ENCODE measurements around the gene ARF4. TPM values are rescaled to one million over a fixed set of nuclear protein-coding genes. Genes with fewer than 3 reads are reported as not detected.
"Not testable (repeated sequence)": the region's sequence is repeated elsewhere in the genome, so short reads cannot be mapped to it uniquely, and the experiment has no call there.

ARF4 gene
- polyA plus RNA-seq (2013, experiment 1 of 2) = 142 TPM
- 144 TPM for polyA plus RNA-seq (2013, experiment 2 of 2)

GRCh38 chr3:57597127-57597923 is at the start of gene ARF4:
Gene ARF4 (minus strand): TSS chr3:57597344. CDS start chr3:57597140, 204 bp downstream.
- Histone ChIP-seq H3K9me3 (ENCODE audit: insufficient read depth, low read depth, low read length) (no peaks in the 10 kb centered on the region), H3K27ac (ENCODE audit: low read depth, low read length) (peak within 1 kb of the TSS; percentile 99), H3K4me1 (ENCODE audit: insufficient read depth, low read length) (peaks cover 16% of the 10 kb centered on the region), H3K9ac (ENCODE audit: low read depth, low read length) (peak within 1 kb of the TSS; percentile 98), H3K36me3 (ENCODE audit: insufficient read depth, low read length) (peaks cover 27% of the 10 kb centered on the region), H3K4me3 (ENCODE audit: low read length) (peak within 1 kb of the TSS; percentile 88), H3K27me3 (ENCODE audit: insufficient read depth, low read length) (no peaks in the 10 kb centered on the region)
- WGBS = under 1% methylated on average over 67 of the region's 67 CpGs

- 100% methylated on average over 1 of the region's 2 CpGs for WGBS
- H3K4me1 ChIP-seq (ENCODE audit: insufficient read depth, low read length) = no peaks in the 10 kb centered on the region
- no peaks in the 10 kb centered on the region for H3K27me3 ChIP-seq (ENCODE audit: insufficient read depth, low read length)
- H3K27ac ChIP-seq (ENCODE audit: low read depth, low read length) = no peak overlapping the region
- H3K9me3 ChIP-seq (ENCODE audit: insufficient read depth, low read depth, low read length) = no peaks in the 10 kb centered on the region; the same call in 1 of the 2 replicates
- no peak overlapping the region for H3K4me3 ChIP-seq (ENCODE audit: low read length)
- H3K9ac ChIP-seq (ENCODE audit: low read depth, low read length) = no peak overlapping the region
- H3K36me3 ChIP-seq (ENCODE audit: insufficient read depth, low read length) = peaks cover 31% of the 10 kb centered on the region
These were observed 49.6 kb upstream of the ARF4 start for GRCh38 chr3:57646723-57647122.

GRCh38 chr3:57644740-57645139 is 47.6 kb upstream of the ARF4 start:
- Histone ChIP-seq H3K9ac (ENCODE audit: low read depth, low read length) (no peak overlapping the region), H3K27me3 (ENCODE audit: insufficient read depth, low read length) (no peaks in the 10 kb centered on the region), H3K36me3 (ENCODE audit: insufficient read depth, low read length) (peaks cover 33% of the 10 kb centered on the region), H3K27ac (ENCODE audit: low read depth, low read length) (no peak overlapping the region), H3K9me3 (ENCODE audit: insufficient read depth, low read depth, low read length) (no peaks in the 10 kb centered on the region; the same call in 1 of the 2 replicates), H3K4me1 (ENCODE audit: insufficient read depth, low read length) (no peaks in the 10 kb centered on the region), H3K4me3 (ENCODE audit: low read length) (no peak overlapping the region)
- 94% methylated on average over 4 of the region's 4 CpGs for WGBS

- Histone ChIP-seq H3K27ac (ENCODE audit: low read depth, low read length) (no peak overlapping the region), H3K4me3 (ENCODE audit: low read length) (no peak overlapping the region), H3K4me1 (ENCODE audit: insufficient read depth, low read length) (no peaks in the 10 kb centered on the region), H3K9me3 (ENCODE audit: insufficient read depth, low read depth, low read length) (no peaks in the 10 kb centered on the region), H3K36me3 (ENCODE audit: insufficient read depth, low read length) (peaks cover 65% of the 10 kb centered on the region), H3K9ac (ENCODE audit: low read depth, low read length) (no peak overlapping the region), H3K27me3 (ENCODE audit: insufficient read depth, low read length) (no peaks in the 10 kb centered on the region)
These were observed 40.2 kb upstream of the ARF4 start for GRCh38 chr3:57637391-57637790.

- H3K27me3 ChIP-seq (ENCODE audit: insufficient read depth, low read length); H3K4me3 ChIP-seq (ENCODE audit: low read length); H3K9ac ChIP-seq (ENCODE audit: low read depth, low read length); H3K27ac ChIP-seq (ENCODE audit: low read depth, low read length); H3K9me3 ChIP-seq (ENCODE audit: insufficient read depth, low read depth, low read length); H3K4me1 ChIP-seq (ENCODE audit: insufficient read depth, low read length): not testable (repeated sequence)
- peaks cover 61% of the 10 kb centered on the region for H3K36me3 ChIP-seq (ENCODE audit: insufficient read depth, low read length)
- WGBS = 92% methylated on average over 2 of the region's 3 CpGs
These were observed 37.1 kb upstream of the ARF4 start for GRCh38 chr3:57634259-57634658.

- Histone ChIP-seq H3K27me3 (ENCODE audit: insufficient read depth, low read length) (no peaks in the 10 kb centered on the region), H3K36me3 (ENCODE audit: insufficient read depth, low read length) (peaks cover 65% of the 10 kb centered on the region), H3K9me3 (ENCODE audit: insufficient read depth, low read depth, low read length) (no peaks in the 10 kb centered on the region), H3K27ac (ENCODE audit: low read depth, low read length) (no peak overlapping the region), H3K9ac (ENCODE audit: low read depth, low read length) (no peak overlapping the region), H3K4me3 (ENCODE audit: low read length) (no peak overlapping the region), H3K4me1 (ENCODE audit: insufficient read depth, low read length) (no peaks in the 10 kb centered on the region)
- WGBS = 97% methylated on average over 6 of the region's 6 CpGs
These were observed 30.8 kb upstream of the ARF4 start for GRCh38 chr3:57627976-57628375.

GRCh38 chr3:57624801-57625200 is 27.7 kb upstream of the ARF4 start:
- Histone ChIP-seq H3K9me3 (ENCODE audit: insufficient read depth, low read depth, low read length) (no peaks in the 10 kb centered on the region), H3K27ac (ENCODE audit: low read depth, low read length) (no peak overlapping the region), H3K4me1 (ENCODE audit: insufficient read depth, low read length) (no peaks in the 10 kb centered on the region), H3K9ac (ENCODE audit: low read depth, low read length) (no peak overlapping the region), H3K36me3 (ENCODE audit: insufficient read depth, low read length) (peaks cover 43% of the 10 kb centered on the region), H3K27me3 (ENCODE audit: insufficient read depth, low read length) (no peaks in the 10 kb centered on the region), H3K4me3 (ENCODE audit: low read length) (no peak overlapping the region)
- 93% methylated on average over 3 of the region's 3 CpGs for WGBS

- peaks cover 22% of the 10 kb centered on the region for H3K36me3 ChIP-seq (ENCODE audit: insufficient read depth, low read length)
- H3K27ac ChIP-seq (ENCODE audit: low read depth, low read length) = no peak overlapping the region
- H3K9ac ChIP-seq (ENCODE audit: low read depth, low read length) = no peak overlapping the region
- H3K4me3 ChIP-seq (ENCODE audit: low read length) = no peak overlapping the region
- H3K9me3 ChIP-seq (ENCODE audit: insufficient read depth, low read depth, low read length) = no peaks in the 10 kb centered on the region
- no peaks in the 10 kb centered on the region for H3K4me1 ChIP-seq (ENCODE audit: insufficient read depth, low read length)
- H3K27me3 ChIP-seq (ENCODE audit: insufficient read depth, low read length) = no peaks in the 10 kb centered on the region
These were observed 25.2 kb upstream of the ARF4 start for GRCh38 chr3:57622362-57622761.

GRCh38 chr3:57617739-57618138 is 20.6 kb upstream of the ARF4 start:
- WGBS = 94% methylated on average over 3 of the region's 3 CpGs
- no peaks in the 10 kb centered on the region for H3K4me1 ChIP-seq (ENCODE audit: insufficient read depth, low read length)
- no peaks in the 10 kb centered on the region for H3K27me3 ChIP-seq (ENCODE audit: insufficient read depth, low read length)
- H3K36me3 ChIP-seq (ENCODE audit: insufficient read depth, low read length) = no peaks in the 10 kb centered on the region
- no peak overlapping the region for H3K9ac ChIP-seq (ENCODE audit: low read depth, low read length)
- H3K27ac ChIP-seq (ENCODE audit: low read depth, low read length) = no peak overlapping the region
- H3K9me3 ChIP-seq (ENCODE audit: insufficient read depth, low read depth, low read length) = no peaks in the 10 kb centered on the region
- no peak overlapping the region for H3K4me3 ChIP-seq (ENCODE audit: low read length)

- no peaks in the 10 kb centered on the region for H3K9me3 ChIP-seq (ENCODE audit: insufficient read depth, low read depth, low read length)
- H3K36me3 ChIP-seq (ENCODE audit: insufficient read depth, low read length) = no peaks in the 10 kb centered on the region
- H3K4me3 ChIP-seq (ENCODE audit: low read length) = no peak overlapping the region
- H3K27me3 ChIP-seq (ENCODE audit: insufficient read depth, low read length) = no peaks in the 10 kb centered on the region
- H3K4me1 ChIP-seq (ENCODE audit: insufficient read depth, low read length) = no peaks in the 10 kb centered on the region
- WGBS = 62% methylated on average over 3 of the region's 3 CpGs
- no peak overlapping the region for H3K27ac ChIP-seq (ENCODE audit: low read depth, low read length)
- H3K9ac ChIP-seq (ENCODE audit: low read depth, low read length) = no peak overlapping the region
These were observed 19.1 kb upstream of the ARF4 start for GRCh38 chr3:57616233-57616632.

GRCh38 chr3:57611870-57612269 is 14.7 kb upstream of the ARF4 start:
- not testable (repeated sequence) for H3K27ac ChIP-seq (ENCODE audit: low read depth, low read length); H3K9ac ChIP-seq (ENCODE audit: low read depth, low read length); H3K36me3 ChIP-seq (ENCODE audit: insufficient read depth, low read length); H3K9me3 ChIP-seq (ENCODE audit: insufficient read depth, low read depth, low read length); H3K4me1 ChIP-seq (ENCODE audit: insufficient read depth, low read length); H3K4me3 ChIP-seq (ENCODE audit: low read length); H3K27me3 ChIP-seq (ENCODE audit: insufficient read depth, low read length)
- 84% methylated on average over 3 of the region's 5 CpGs for WGBS

GRCh38 chr3:57605683-57606082 is 8.5 kb upstream of the ARF4 start:
- Histone ChIP-seq H3K9me3 (ENCODE audit: insufficient read depth, low read depth, low read length) (no peaks in the 10 kb centered on the region), H3K9ac (ENCODE audit: low read depth, low read length) (no peak overlapping the region), H3K27me3 (ENCODE audit: insufficient read depth, low read length) (no peaks in the 10 kb centered on the region), H3K4me1 (ENCODE audit: insufficient read depth, low read length) (no peaks in the 10 kb centered on the region), H3K36me3 (ENCODE audit: insufficient read depth, low read length) (0 out of 2 replicates have a peak, but pooled peaks cover 2% of the 10 kb centered on the region), H3K27ac (ENCODE audit: low read depth, low read length) (no peak overlapping the region), H3K4me3 (ENCODE audit: low read length) (no peak overlapping the region)
